ENCODE data around the gene NR5A2. TPM values are rescaled to one million over a fixed set of nuclear protein-coding genes. Genes with fewer than 3 reads are reported as not detected.

The NR5A2 gene
- total RNA-seq, 4 donors from 2014 or later = 37.1 to 193 (median 171) TPM

GRCh38 chr1:200081151-200081968 lies 53.9 kb downstream of the NR5A2 start:
- TF ChIP-seq CTCF (IDR thresholded peaks at IDR 0.05) (no peak), POLR2A (IDR thresholded peaks at IDR 0.05) (no peak)
- Histone ChIP-seq H3K4me1 (no peaks in the 10 kb centered on the region), H3K36me3 (no peaks in the 10 kb centered on the region), H3K27ac (no peak overlapping the region), H3K27me3 (no peaks in the 10 kb centered on the region), H3K4me3 (no peak overlapping the region), H3K9me3 (no peaks in the 10 kb centered on the region)
- no peak for DNase-seq

- Histone ChIP-seq H3K4me1 (no peaks in the 10 kb centered on the region), H3K36me3 (no peaks in the 10 kb centered on the region), H3K4me3 (no peak overlapping the region), H3K27ac (no peak overlapping the region), H3K9me3 (no peaks in the 10 kb centered on the region), H3K27me3 (no peaks in the 10 kb centered on the region)
- DNase-seq = no peak
- TF ChIP-seq POLR2A (IDR thresholded peaks at IDR 0.05) (no peak), CTCF (IDR thresholded peaks at IDR 0.05) (no peak)
Measured at GRCh38 chr1:200081969-200082245, 54.4 kb downstream of the NR5A2 start.

GRCh38 chr1:200082329-200082728 lies 54.8 kb downstream of the NR5A2 start:
- TF ChIP-seq CTCF (IDR thresholded peaks at IDR 0.05) = no peak
- no peak for TF ChIP-seq POLR2A (IDR thresholded peaks at IDR 0.05)
- Histone ChIP-seq H3K36me3 (no peaks in the 10 kb centered on the region), H3K9me3 (no peaks in the 10 kb centered on the region), H3K27me3 (no peaks in the 10 kb centered on the region), H3K4me3 (no peak overlapping the region), H3K4me1 (no peaks in the 10 kb centered on the region), H3K27ac (no peak overlapping the region)
- no peak for DNase-seq

GRCh38 chr1:200090252-200091159 lies 63.0 kb downstream of the NR5A2 start:
- Histone ChIP-seq H3K4me1 (no peaks in the 10 kb centered on the region), H3K27me3 (no peaks in the 10 kb centered on the region), H3K27ac (no peak overlapping the region), H3K9me3 (no peaks in the 10 kb centered on the region), H3K4me3 (no peak overlapping the region), H3K36me3 (peaks cover 0 to 9% (median 0%) of the 10 kb centered on the region in 3 donors)
- TF ChIP-seq POLR2A (IDR thresholded peaks at IDR 0.05) (no peak), CTCF (IDR thresholded peaks at IDR 0.05) (peak in 3 of 6 experiments; percentile 12 to 30 (median 18))
- DNase-seq = no peak

- H3K27ac ChIP-seq = no peak overlapping the region
- no peak overlapping the region for H3K4me3 ChIP-seq
- no peaks in the 10 kb centered on the region for H3K4me1 ChIP-seq
- no peaks in the 10 kb centered on the region for H3K9me3 ChIP-seq
- no peak for DNase-seq
- H3K27me3 ChIP-seq = no peaks in the 10 kb centered on the region
- TF ChIP-seq POLR2A (IDR thresholded peaks at IDR 0.05) = no peak
- TF ChIP-seq CTCF (IDR thresholded peaks at IDR 0.05) = no peak
- H3K36me3 ChIP-seq = peaks cover 0 to 6% (median 0%) of the 10 kb centered on the region in 3 donors
Measured at GRCh38 chr1:200095057-200095577, 67.6 kb downstream of the NR5A2 start.
